ENCODE results near the gene C16orf54. TPM values are rescaled to one million over a fixed set of nuclear protein-coding genes. Genes with fewer than 3 reads are reported as not detected.
"Not testable (repeated sequence)": the region's sequence is repeated elsewhere in the genome, so short reads cannot be mapped to it uniquely, and the experiment has no call there.

C16orf54 gene
- total RNA-seq, 1 experiment from 2014 or later, result 0.18 TPM

DNA sequence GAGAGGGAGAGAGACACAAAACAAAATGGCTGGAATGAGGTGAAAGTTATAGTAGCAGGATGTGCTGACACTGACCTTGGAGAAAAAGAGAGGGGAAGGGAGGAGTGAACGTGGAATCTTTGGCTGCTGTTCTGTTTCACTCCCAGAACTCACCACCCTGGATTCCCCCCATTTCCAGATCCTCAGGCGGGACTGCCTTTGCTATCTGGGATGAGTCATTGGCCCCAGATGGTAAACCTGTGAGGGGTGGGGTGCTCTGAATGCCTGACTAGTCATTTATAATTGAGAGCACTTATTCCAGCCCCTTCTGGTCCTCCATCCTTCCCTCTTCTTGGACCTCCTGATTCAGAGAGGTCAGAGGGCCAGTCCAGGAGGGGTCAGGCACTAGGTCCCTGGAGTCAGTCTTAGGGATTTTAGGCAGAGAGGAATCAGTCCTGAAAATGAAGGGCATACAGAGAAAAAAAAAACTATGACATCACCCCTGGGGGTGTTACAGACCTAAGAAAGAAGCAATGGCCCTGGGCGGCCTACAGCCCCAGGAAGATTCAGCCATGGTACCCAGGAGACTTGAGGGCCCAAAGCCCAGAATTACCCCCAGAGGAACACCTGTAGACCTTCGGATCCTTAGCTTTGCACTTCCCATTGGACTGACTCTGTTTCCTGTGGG is 30.1 kb upstream of the C16orf54 start:
- no TSS peak for BruUV-seq (replicated peaks)

DNA sequence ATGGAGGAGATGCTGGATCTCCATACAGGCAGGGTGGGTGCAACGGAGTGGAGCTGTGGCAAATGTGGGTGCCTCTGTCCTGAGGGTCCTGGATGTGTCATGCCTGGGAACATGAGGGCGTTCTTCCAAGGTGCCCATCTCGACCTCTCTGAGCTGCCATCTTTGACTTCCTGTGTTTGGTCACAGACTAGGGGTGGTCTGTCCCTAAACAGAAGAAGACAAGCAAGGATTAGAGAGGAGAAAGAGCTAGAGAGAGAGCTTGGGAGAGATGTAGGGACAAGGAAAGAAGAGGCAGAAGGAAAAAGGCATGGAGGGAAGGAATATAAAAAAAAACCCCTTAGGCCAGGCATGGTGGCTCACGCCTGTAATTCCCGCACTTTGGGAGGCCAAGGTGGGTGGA is 28.9 kb upstream of the C16orf54 start:
- TF ChIP-seq POLR2AphosphoS5 (IDR thresholded peaks at IDR 0.05; ENCODE audit: low read depth, low read length) (no peak), SIN3A (IDR thresholded peaks at IDR 0.05; ENCODE audit: borderline replicate concordance, insufficient read depth, low read depth, low read length) (no peak), TCF7L2 (IDR thresholded peaks at IDR 0.05; ENCODE audit: low read depth, low read length) (no peak), REST (IDR thresholded peaks at IDR 0.05; ENCODE audit: insufficient read depth in 1 of 2, low read depth in 2 of 2, low read length in 1 of 2) (no peak)
- TF ChIP-seq, protein P1, sequence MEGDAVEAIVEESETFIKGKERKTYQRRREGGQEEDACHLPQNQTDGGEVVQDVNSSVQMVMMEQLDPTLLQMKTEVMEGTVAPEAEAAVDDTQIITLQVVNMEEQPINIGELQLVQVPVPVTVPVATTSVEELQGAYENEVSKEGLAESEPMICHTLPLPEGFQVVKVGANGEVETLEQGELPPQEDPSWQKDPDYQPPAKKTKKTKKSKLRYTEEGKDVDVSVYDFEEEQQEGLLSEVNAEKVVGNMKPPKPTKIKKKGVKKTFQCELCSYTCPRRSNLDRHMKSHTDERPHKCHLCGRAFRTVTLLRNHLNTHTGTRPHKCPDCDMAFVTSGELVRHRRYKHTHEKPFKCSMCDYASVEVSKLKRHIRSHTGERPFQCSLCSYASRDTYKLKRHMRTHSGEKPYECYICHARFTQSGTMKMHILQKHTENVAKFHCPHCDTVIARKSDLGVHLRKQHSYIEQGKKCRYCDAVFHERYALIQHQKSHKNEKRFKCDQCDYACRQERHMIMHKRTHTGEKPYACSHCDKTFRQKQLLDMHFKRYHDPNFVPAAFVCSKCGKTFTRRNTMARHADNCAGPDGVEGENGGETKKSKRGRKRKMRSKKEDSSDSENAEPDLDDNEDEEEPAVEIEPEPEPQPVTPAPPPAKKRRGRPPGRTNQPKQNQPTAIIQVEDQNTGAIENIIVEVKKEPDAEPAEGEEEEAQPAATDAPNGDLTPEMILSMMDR (IDR thresholded peaks at IDR 0.05), result no peak
- no peak for DNase-seq (ENCODE audit: low read depth, low spot score)
- H3K9me3 ChIP-seq (ENCODE audit: control insufficient read depth, insufficient read depth, low read depth, low read length), result no peaks in the 10 kb centered on the region
- no peaks in the 10 kb centered on the region for H3K27me3 ChIP-seq (ENCODE audit: control insufficient read depth, insufficient read depth, low read length)
- in situ Hi-C loops (cut with HindIII; ENCODE audit: low pct_unique_long_range_greater_than_20kb, low sequenced_read_pairs), result no loop called here
- H3K4me1 ChIP-seq (ENCODE audit: control insufficient read depth, insufficient read depth, low read length), result no peaks in the 10 kb centered on the region
- ChIA-PET POLR2A (no interaction called here), CTCF (no interaction called here)
- no peak overlapping the region for H3K4me3 ChIP-seq (ENCODE audit: low read depth in 2 of 2, low read length in 2 of 2)
- no TSS peak for BruUV-seq (replicated peaks)
- H3K27ac ChIP-seq (ENCODE audit: low read length), result no peak overlapping the region
- no peak for ATAC-seq
- no peaks in the 10 kb centered on the region for H3K36me3 ChIP-seq (ENCODE audit: control insufficient read depth, insufficient read depth, low read length)
- intact Hi-C loops (cut with micrococcal nuclease; ENCODE audit: unreplicated experiment), result no loop called here

More for the DNA sequence above, 30.1 kb upstream of the C16orf54 start:
- Histone ChIP-seq H3K36me3 (ENCODE audit: control insufficient read depth, insufficient read depth, low read length) (no peaks in the 10 kb centered on the region), H3K4me1 (ENCODE audit: control insufficient read depth, insufficient read depth, low read length) (no peaks in the 10 kb centered on the region), H3K27me3 (ENCODE audit: control insufficient read depth, insufficient read depth, low read length) (no peaks in the 10 kb centered on the region), H3K9me3 (ENCODE audit: control insufficient read depth, insufficient read depth, low read depth, low read length) (no peaks in the 10 kb centered on the region), H3K27ac (ENCODE audit: low read length) (no peak overlapping the region), H3K4me3 (ENCODE audit: low read depth in 2 of 2, low read length in 2 of 2) (no peak overlapping the region)
- ATAC-seq (no peak), DNase-seq (ENCODE audit: low read depth, low spot score) (no peak)
- TF ChIP-seq, protein P1 (IDR thresholded peaks at IDR 0.05), result no peak
- TF ChIP-seq POLR2AphosphoS5 (IDR thresholded peaks at IDR 0.05; ENCODE audit: low read depth, low read length), result no peak
- no peak for TF ChIP-seq SIN3A (IDR thresholded peaks at IDR 0.05; ENCODE audit: borderline replicate concordance, insufficient read depth, low read depth, low read length)
- TF ChIP-seq REST (IDR thresholded peaks at IDR 0.05; ENCODE audit: insufficient read depth in 1 of 2, low read depth in 2 of 2, low read length in 1 of 2), result no peak
- no peak for TF ChIP-seq TCF7L2 (IDR thresholded peaks at IDR 0.05; ENCODE audit: low read depth, low read length)
- in situ Hi-C loops (cut with HindIII; ENCODE audit: low pct_unique_long_range_greater_than_20kb, low sequenced_read_pairs) (no loop called here), intact Hi-C loops (cut with micrococcal nuclease; ENCODE audit: unreplicated experiment) (no loop called here)
- ChIA-PET CTCF (interaction anchor here (0.6 kb wide), 1 partner anchor 17 kb away, joined by 3 read pairs; no protein-coding TSS in a partner anchor), POLR2A (no interaction called here)

DNA sequence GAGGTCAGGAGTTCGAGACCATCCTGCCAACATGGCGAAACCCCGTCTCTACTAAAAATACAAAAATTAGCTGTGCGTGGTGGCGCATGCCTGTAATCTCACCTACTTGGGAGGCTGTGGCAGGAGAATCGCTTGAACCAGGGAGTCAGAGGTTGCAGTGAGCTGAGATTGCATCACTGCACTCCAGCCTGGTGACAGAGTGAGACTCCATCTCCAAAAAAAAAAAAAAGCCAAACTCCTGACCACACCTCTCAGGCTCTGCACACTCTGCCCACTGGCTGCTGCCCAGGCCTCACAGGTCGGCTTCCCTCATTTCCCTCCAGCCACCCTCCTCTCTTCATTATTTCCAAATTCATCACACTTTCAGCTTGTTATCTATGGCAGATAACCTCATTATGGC is 26.5 kb upstream of the C16orf54 start:
- BruUV-seq (replicated peaks); H3K27me3 ChIP-seq (ENCODE audit: control insufficient read depth, insufficient read depth, low read length); H3K4me1 ChIP-seq (ENCODE audit: control insufficient read depth, insufficient read depth, low read length); H3K36me3 ChIP-seq (ENCODE audit: control insufficient read depth, insufficient read depth, low read length); in situ Hi-C loops (cut with HindIII; ENCODE audit: low pct_unique_long_range_greater_than_20kb, low sequenced_read_pairs); H3K27ac ChIP-seq (ENCODE audit: low read length); intact Hi-C loops (cut with micrococcal nuclease; ENCODE audit: unreplicated experiment); DNase-seq (ENCODE audit: low read depth, low spot score); ATAC-seq; H3K9me3 ChIP-seq (ENCODE audit: control insufficient read depth, insufficient read depth, low read depth, low read length); POLR2A ChIA-PET; H3K4me3 ChIP-seq (ENCODE audit: low read depth in 2 of 2, low read length in 2 of 2): not testable (repeated sequence)
- CTCF ChIA-PET, result interaction anchor here (0.7 kb wide), 1 partner anchor 81 kb away, joined by 3 read pairs; no protein-coding TSS in a partner anchor

Data from Panc1 (cell line).